HT-29 (cell line): ENCODE measurements around the gene WWOX. TPM values are rescaled to one million over a fixed set of nuclear protein-coding genes. Genes with fewer than 3 reads are reported as not detected.
A peak's percentile ranks its signal among the peaks of the same experiment; 100 is the strongest.

ENCODE experiments used
- DNase-seq: peaks from one replicate; pipeline ENCODE4 v3.0.0-alpha.2; 2015; ENCODE audit warnings: low spot score
- total RNA-seq: library from RNA; depleted of rRNA; stranded (reverse); fragments of >200 nt; shearing (Covaris generic); gene quantifications from 2 replicates; pipeline ENCODE4 v1.2.3, GENCODE V29; 2014

The WWOX gene
- total RNA-seq, 1 experiment from 2014 or later: 27.3 TPM

DNA sequence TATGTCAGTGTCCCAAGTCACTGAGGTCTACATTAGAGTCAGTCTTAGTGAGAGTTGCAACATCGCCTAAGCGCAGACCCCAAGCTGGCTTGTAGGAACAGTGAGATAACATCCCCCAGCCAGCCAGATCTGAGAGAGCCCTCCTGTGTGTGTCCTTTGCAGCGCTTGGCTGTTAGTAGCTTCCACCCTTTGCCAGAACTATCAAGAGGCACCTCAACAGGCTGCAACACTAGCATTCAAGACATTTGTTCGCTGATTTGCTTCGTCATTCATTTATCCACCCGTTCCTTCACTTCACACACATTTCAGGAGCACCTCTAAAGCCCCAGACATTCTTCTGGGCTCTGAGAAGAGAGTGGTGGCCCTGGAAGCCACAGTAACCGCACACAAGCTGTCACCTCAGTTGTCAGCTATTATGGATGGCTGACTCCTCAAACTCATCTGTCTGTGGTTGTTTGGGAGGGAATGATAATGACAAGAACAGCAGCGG lies 289.6 kb downstream of the WWOX start:
- DNase-seq: no peak

DNA sequence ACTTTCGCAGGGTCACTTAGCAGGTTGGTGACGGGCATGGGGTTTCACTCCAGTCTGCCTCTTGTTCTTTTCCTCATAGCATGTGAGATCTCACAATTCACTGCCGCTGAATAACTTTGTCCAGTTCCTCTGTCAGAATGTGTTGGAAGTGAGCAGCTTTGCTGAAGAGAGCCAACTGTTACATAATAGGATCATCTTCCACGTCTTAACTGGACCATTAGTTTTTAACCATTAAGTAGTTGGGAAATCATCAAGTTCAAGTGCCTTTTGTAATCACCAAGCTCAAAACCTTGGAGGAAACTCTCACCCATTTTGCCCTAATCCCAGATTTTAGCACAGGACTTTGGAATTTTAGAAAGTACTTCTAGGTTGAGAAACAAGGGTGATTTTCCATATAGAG lies 290.6 kb downstream of the WWOX start:
- DNase-seq: no peak

DNA sequence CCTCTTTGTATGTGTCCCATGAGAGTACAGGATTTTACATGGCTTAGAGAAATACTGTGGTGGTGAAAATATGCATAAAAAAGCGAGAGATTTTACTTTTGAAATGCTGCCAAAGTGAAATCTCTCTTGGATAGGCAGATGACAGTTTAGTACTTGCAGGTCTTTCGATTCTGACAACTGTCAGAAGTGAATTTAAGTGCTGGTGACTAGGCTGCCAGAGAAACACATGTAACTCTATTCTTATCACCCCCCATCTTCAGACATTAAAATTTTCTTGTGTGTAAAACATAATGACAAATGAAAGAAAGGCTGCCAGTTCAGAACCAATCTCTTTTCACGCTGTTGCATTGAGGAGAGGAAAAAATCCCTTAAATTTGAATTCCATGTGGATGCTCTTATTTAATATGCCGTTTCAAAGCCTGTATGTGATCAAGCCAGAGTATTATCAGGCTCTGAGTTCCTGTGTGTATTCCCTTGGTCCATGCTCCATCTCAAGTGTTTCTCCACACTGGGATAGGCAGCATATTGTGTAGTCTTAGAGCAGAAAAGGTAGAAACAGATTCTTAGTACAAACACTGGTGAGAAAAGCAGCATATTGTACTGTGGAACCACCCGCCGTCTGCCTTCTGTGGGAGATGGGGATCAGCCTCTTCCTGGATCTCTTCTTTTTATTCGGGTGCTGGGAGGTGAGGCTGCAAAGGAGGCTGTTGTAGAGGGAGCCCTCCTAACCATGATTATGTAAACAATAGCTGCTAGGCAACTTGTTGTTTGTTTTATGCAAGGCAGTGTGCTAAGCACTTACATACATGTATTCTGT lies 291.3 kb downstream of the WWOX start:
- no peak for DNase-seq

DNA sequence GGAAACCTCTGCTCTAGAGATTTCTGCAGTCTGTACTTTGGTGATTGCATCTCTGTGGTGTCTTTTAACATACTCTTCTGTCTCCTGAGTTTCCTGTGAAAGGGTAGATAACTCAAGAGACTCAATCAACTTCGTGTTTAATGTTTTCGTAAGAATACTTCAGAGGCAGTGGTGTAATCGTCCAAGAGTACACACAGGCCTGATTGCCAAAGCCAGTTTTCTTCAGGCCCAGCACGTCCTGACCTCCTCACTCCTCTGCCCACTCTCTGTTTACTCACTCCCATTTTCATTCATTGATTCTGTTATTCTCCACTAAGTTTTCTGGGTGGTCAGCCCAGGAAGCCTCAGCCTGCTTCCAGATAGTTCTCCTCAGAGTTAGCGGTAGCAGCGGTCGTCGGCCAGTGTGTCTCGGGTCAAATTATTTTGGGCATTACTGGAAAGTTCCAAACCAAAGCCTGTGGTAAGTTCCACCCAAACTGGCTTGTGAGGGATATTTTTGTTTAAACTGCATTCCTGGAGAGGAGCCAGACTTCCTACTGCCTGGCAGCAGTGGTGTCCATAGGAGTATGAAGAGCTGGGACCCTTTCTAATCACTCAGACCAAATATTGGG lies 293.2 kb downstream of the WWOX start:
- DNase-seq: no peak

DNA sequence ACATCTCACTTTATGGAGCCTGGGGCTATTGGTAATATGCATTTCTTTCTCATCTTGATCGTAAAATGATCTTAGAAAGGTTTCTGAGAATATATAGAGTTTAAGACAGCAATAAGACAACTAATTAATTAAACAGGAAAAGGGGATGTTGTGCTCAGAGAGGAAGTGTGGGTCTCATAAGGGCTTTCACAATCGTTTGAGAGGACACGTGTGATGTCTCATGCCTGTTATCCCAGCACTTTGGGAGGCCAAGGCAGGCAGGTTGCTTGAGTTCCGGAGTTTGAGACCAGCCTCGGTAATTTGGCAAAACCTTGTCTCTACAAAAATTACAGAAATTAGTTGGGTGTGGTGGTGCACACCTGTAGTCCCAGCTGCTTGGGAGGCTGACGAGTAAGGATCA lies 295.6 kb downstream of the WWOX start:
- DNase-seq: no peak

DNA sequence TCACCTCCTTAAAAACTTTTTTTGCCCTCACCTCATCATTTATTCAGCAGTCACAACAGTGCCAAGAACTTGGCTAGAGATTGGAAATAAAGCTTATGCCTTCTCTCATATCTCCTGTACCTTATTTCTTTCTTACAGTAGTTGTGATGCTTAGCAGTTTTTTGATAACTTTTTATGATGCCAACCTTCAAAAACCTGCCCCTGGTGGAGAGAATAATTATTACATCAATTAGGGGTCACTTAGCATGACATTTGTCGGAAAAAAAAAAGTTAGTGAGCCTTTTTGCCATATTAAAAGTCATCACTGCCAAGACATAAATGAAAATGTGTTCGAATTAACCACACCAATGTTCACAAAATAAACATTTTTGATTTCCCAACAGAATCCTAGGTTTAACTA lies 296.6 kb downstream of the WWOX start:
- DNase-seq: peak; percentile 18

DNA sequence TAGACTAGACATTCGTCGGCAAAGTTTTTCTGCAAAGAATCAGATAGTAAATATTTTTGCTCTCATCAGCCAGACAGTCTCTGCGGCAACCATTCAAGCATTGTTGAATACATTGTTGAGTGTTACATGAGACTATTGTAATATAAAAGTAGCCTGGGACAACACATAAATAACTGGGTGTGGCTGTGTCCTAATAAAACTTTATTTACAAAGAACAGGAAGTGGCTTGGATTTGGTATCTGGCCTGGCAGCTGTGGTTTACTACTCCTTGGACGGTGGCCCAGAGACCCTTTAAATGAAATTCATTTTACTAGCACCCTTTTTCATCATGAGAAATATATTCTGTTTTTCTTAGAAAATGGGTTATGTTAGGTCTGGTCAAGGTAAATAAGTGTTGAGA lies 297.2 kb downstream of the WWOX start:
- DNase-seq: no peak

DNA sequence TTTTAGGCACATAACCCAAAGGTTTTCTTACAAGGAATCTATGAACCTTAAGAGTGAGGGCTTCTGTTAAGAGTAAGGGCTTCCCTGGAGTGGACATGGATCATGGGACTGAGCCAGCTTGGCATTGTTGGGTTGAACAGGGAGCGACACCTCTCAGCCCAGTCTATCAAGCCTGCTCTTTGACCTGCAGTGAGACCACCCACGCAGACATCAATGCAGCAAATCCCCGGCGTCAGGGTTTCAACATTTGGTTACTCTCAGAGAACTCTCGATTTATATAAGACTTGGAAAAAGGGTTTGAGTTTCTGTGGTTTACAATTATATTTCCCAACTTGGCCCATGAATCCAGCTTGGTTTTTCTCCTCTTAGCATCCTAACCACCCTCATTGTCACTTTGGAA lies 299.9 kb downstream of the WWOX start:
- DNase-seq: no peak

DNA sequence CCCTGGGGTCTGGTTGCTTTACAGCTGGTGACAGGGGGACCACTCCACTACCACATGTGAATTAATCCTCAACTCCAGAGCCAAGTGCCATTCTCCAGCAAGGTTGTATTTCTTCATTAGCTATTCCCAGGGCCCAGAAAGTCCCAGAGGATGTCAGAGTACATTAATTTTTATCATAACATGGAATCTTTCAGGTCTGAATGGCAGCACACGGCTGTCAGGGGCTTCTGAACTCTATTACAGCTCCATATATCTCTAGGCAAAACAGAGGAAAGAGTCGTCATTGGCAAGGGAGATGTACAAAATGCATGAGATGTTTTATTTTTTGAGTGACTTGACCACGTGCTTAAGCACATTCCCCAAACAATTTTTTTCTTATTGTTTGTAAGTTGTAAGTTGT lies 303.4 kb downstream of the WWOX start:
- no peak for DNase-seq

DNA sequence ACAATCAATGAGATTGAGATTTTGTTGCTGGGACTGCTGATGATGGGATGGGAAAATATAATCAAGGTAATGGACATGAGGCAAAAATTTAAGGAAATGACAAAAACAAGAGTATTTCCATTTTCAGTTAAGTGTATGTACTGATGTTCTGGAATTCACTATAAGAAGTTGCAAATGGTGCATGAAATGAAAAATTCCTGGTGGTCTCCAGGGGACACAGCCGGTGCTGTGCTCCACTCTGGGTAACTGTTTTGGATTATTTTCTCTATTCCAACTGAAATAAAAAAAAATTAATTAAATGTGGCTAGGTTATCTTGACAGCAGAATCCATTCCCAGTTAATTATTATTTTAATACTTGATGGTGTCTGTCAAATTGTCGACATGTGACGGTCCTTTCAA lies 305.6 kb downstream of the WWOX start:
- DNase-seq: no peak

DNA sequence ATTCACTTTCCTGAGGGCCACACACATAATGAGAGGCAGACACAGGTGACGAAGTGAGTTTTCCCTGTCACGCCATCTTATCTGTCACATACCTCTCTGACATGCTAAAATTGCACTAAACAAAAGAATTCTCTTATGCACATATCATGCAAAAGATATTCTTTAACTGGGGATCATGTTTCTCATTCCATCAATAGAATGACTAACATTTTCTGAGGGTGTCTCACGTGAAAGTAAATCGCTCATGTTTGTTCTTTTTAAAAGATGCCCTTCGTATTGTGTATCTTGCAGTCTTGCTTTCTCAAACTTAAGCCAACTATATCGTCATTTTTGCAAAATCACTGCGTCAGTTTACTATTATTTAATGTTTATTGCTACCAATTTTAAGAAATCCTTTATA lies 306.4 kb downstream of the WWOX start:
- no peak for DNase-seq

DNA sequence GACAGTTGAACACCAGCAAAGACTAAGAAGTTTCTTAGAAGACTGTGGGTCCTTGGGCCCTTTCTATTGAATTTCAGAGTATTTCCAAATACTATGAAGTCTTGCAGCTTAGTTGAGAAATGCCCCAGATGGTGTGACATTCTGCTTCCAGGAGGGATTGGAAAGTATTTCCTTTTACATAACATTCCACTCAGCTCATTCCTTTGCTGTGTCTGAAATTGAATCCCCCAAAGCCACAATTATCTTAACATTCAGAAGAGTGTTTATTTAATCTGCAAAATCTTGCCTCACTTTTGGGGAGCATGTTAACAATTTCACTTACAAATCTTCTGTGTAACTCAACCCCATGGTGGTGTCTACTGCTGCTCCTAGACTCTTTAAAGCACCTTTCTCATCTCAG lies 307.7 kb downstream of the WWOX start:
- no peak for DNase-seq

DNA sequence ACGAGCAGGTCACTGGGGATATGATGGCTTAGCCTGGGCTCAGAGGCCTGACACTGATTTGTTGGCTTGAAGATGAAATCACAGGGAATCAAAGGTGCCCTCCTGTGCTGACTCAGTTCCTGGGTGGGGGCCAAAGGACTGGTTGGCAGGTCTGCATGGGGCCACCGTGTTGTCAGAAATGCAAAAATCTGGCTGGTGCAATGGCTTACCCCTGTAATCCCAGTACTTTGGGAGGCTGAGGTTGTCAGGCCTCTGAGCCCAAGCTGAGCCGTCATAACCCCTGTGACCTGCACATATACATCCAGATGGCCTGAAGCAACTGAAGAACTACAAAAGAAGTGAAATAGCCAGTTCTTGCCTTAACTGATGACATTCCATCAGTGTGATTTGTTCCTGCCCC lies 314.2 kb downstream of the WWOX start:
- no peak for DNase-seq

DNA sequence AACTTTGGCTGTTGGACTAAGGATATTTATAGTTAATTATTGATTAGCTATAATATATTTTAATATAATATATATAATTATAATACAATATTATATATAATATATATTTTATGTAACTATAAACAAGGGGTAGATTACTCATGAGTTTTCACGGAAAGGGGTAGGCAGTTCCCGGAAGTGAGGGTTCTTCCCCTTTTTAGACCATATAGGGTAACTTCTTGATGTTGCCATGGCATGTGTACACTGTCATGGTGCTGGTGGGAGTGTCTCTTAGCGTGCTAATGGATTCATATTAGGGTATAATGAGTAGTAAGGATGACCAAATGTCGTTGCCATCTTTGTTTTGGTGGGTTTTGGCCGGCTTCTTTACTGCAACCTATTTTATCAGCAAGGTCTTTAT lies 315.6 kb downstream of the WWOX start:
- no peak for DNase-seq

DNA sequence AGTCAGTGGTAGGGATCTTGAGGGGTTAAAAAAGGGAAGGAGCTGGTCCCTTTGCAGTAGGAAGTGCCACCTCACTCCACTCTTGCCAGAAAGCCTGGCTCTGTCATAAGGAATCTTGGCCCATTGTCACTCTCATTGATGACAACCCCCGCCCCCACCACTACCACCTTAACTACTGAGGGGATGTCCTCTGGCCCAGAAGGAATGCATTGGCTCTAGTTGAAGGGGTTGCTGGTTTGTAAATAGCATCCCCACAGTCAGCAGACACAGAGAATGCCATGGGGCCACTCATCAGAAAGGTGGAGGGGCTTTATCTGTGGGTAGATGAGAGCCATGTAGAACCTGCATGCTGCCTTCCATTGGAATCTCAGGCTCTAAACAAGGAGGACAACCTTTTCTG lies 316.2 kb downstream of the WWOX start:
- DNase-seq: no peak

DNA sequence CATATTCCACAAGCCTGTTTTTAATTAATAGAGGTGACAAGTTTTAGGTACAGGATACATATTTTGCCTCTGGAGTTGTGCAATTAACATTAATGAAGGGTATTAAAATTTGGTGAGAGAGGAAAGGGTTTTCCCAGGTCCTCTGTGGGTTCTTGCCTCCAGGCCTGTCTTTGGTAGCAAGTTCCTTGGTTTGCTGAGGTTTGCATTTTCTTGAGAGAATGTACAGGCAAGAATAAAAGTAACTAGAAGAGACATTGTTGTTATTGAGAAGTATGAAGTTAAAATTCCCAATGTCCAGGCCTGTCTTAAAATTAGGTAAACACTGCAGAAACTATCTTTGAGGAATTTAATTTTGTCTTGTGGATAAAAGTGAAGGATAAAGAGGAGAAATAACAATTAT lies 316.9 kb downstream of the WWOX start:
- no peak for DNase-seq

DNA sequence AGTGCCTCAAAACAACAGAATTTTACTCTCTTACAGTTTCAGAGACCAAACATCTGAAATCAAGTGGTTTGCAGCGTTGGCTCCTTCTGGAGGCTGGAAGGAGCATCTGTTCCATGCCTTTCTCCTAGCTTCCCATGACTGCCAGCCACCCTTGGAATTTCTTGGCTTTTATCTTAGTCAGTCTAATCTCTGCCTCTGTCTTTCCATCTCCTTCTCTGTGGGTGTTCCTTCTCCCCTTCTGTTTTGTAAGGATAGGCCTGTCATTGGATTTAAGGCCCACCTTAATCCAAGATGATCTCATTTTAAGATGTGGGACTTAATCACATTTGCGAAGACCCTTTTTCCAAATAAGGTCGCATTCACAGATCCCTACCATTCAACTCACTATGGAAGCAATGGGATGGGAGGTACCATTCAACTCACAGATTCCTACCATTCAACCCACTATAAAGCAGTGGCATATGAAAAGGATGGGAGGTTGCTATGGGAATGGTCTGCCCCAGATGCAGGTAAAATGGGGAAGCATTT lies 321.8 kb downstream of the WWOX start:
- DNase-seq: no peak

DNA sequence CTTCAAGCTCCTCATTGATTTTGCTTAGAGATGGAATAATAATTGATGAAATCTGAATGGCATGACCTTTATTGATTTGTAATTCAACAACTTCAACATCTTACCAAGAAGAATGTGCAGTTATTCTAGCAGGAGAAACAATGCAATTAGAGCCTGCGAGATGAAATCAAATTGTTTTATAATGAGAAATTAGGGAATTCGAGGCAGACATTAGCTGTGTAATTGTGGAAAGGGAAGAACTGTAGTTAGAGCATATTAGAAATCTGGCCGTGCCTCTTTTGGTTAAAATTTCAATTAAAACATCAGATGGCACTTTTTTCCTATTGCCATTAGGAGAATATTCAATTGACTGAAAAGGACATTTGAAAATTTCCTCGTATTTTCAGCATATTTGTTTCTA lies 325.8 kb downstream of the WWOX start:
- DNase-seq: no peak

DNA sequence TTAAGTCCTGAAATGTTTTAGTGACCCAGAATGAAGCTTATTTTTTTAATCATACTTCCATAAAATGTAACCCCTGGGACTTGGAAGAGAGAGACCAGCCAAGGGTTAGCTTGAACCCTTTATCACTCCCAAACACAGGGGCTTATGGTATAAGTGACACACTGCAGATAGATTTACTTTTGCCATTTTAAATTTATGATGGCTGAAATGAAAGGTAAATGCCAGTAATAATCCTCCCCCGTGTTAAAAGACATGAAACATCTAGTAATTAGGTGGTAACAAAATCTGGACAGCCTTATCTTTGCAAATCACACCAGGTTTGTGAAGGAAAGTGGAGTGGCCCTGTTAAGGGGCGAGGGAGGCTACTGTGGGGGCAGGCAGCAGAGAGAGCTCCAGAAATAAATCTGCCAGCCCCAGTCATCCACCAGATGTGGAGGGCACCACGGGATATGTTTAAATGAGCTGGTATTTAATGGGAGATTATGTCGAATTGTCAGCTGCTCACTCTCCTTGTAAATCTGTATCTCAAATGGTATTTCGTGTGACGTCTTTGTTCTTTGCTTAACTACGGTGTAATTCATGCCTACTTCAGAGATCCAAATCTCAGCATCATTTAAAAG lies 326.5 kb downstream of the WWOX start:
- DNase-seq: no peak

DNA sequence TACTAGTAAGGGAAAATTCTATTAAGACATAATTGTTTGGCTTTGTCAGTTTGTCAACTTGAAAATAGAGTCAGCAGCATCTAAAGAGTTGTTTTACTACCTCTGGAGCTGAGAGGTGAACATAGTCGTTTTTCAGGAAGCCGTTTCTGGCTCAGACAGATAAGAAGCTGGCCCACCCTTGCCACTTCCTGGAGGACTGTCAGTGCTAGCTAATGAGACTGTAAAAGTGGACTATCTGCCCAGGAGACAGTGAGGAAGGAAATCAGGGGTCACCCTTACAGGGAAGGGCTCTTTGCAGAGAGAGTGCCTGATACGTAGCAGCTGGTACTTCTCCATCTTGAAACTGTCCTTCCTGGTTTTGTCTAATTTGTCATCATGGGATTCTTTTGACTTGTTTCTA lies 328.7 kb downstream of the WWOX start:
- peak; percentile 42 for DNase-seq

DNA sequence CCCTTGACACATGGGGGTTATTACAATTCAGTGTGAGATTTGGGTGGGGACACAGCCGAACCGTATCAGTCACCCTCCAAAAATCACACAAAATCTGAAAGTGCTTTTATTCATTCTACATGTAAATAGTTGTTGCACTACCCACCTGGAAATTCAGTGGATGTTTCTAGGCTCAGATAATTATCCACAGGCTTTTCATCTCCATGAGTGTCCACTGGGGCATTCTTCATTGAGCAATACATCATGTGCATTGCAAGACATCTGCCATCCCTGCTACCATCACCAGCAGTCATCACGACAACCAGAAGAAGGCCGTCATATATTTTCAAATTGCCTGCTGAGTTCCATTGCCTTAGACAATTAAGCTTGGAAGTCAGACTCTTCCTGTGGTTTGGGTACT lies 330.8 kb downstream of the WWOX start:
- DNase-seq: no peak

DNA sequence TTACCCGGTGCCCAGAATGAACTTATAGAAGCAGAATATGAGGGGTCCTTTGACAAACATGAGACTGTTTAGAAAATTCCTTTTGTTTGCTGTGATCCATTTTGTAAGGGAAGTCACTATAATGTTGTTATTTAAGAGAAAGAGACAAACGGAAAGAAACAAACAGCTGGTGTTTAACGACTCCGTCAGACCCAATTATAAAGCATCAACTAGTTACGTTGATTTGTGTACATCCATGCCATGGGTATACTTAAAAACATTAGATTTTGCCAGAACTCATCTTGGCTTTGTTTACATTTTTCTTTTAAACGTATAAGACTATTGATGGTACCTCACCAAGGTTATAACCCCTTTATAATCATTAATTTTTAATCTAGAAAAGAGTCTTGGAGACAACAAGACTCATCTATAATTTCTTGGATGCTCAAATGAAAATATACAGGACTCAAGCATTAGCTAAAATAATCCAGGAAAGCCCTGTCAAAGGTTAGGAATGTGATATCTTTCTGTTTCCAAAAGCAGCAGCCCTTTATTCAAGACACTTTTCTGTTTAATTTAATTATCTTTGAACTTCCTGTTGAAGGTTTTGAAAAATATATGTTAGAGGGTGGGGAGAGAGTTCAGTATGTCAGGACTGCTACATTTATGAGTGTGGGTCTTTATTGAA lies 331.7 kb downstream of the WWOX start:
- DNase-seq: no peak
